SK-N-MC (cell line): ENCODE measurements around the gene MCC.

Experiments
- EZH2 ChIP-seq: fragments of 200-600 bp; sonication (generic); IDR thresholded peaks from one replicate; pipeline ENCODE4 v1.6.1; 2017; ENCODE audit warnings: antibody characterized with exemption
- POLR2AphosphoS5 ChIP-seq: IDR thresholded peaks from 2 replicates; pipeline ENCODE4 v1.6.1; 2012; ENCODE audit warnings: mild to moderate bottlenecking, low read depth, low read length, borderline replicate concordance

- TF ChIP-seq EZH2 (no peak), POLR2AphosphoS5 (peak; percentile 92)
Measured at GRCh38 chr5:112976432-112977309, 511.6 kb downstream of the MCC start, which contains the start of gene DCP2.
